ENCODE data around the gene LETM1.

GRCh38 chr4:1792832-1793495, 63.0 kb downstream of the LETM1 start, which contains the start of gene FGFR3:
- TF ChIP-seq CTCF (IDR thresholded peaks at IDR 0.05) = no peak
- TF ChIP-seq POLR2A (IDR thresholded peaks at IDR 0.05) = peak; percentile 12
- TF ChIP-seq POLR2AphosphoS5 (IDR thresholded peaks at IDR 0.05) = no peak

All from prostate gland (tissue), 2 donors.